ENCODE data around the gene TTYH2.

TTYH2 gene

DNA sequence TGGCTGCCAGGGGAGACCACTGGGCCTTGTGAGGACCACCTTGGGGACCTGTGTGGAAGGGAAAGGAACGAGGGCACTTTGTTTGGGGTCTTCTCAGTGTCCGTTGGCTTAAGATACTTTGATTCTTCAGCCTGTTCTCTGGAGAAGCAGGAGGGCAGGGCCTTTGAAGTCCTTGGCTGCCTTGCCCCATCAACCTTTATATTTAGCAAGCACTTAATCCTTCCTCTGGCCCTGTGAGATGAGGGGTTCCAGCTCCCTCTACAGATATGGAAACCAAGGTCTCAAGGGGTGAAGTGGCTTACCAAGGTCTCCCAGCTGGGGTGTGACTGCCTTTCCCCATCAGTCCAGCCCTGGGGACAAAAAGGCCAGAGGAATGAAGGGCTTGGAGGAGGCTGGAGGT lies 28.5 kb downstream of the TTYH2 start:
- TF ChIP-seq CTCF (IDR thresholded peaks at IDR 0.05; ENCODE audit: control insufficient read depth, extremely low read depth, insufficient read depth) = no peak
- no peak for DNase-seq (ENCODE audit: low read depth)
- no peak overlapping the region for H3K4me3 ChIP-seq (ENCODE audit: low read depth, low read length)

- no peak for TF ChIP-seq CTCF (IDR thresholded peaks at IDR 0.05; ENCODE audit: control insufficient read depth, extremely low read depth, insufficient read depth)
- no peak overlapping the region for H3K4me3 ChIP-seq (ENCODE audit: low read depth, low read length)
- no peak for DNase-seq (ENCODE audit: low read depth)
Observed at GRCh38 chr17:74243013-74243755, 29.8 kb downstream of the TTYH2 start.

- no peak overlapping the region for H3K4me3 ChIP-seq (ENCODE audit: low read depth, low read length)
- DNase-seq (ENCODE audit: low read depth) = no peak
- TF ChIP-seq CTCF (IDR thresholded peaks at IDR 0.05; ENCODE audit: control insufficient read depth, extremely low read depth, insufficient read depth) = no peak
Observed at GRCh38 chr17:74244128-74244527, 30.8 kb downstream of the TTYH2 start.

- no peak for DNase-seq (ENCODE audit: low read depth)
- H3K4me3 ChIP-seq (ENCODE audit: low read depth, low read length) = no peak overlapping the region
- no peak for TF ChIP-seq CTCF (IDR thresholded peaks at IDR 0.05; ENCODE audit: control insufficient read depth, extremely low read depth, insufficient read depth)
Observed at GRCh38 chr17:74244548-74244947, 31.2 kb downstream of the TTYH2 start.

DNA sequence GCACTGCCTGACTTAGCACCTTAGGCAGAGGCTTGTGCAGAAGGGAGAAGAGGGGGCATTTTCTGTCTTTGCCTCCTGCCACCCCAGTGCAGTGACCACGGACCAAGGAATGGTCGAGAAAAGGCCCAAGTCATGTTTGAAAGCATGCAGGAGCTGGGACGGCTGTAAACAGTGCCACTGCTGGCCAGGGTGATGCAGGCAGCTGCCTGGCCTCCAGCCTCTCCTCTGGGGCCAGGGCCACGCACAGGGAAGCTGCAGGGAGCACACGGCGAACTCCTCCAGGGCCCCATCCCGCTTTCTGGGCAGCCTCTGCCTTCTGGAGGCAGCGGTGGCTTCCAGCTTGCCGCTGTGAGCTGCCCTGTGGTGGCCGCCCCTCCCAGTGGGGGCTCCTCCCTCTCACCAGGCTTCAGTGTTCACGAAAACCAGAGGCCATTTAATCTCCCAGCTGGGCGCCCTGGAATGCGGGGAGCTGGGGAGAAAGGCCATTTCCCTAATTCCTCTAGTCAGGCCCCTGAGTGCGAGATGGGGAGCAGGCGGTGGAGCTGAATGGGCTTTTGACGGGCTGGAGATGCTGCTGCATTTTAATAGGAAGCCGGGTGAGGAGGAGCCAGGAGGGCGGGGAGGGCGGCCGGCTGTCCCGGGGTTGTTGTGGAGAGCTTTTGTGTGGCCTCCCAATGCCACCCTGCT lies 31.9 kb downstream of the TTYH2 start:
- no peak overlapping the region for H3K4me3 ChIP-seq (ENCODE audit: low read depth, low read length)
- DNase-seq (ENCODE audit: low read depth) = no peak

DNA sequence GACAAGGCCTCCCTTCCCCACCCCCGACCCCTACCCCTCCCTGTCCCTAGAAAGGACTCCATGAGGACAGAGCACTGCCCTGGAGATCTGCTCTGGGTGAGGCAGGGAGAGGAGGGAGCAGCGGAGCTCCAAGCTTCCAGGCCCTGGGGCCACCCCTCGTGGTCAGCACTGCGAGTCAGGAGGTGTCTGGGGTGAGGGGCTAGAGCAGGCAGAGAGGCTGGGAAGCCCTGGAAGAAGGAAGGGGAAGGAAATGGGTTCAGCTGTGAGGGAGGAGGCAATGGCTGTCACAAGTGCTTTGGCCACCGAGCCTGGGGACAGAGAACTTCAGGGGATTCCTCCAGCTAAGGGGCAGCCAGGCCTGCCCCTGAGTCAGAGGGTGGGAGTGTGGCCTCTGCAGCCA lies 32.5 kb downstream of the TTYH2 start:
- H3K4me3 ChIP-seq (ENCODE audit: low read depth, low read length) = no peak overlapping the region

More for the DNA sequence above, 31.9 kb downstream of the TTYH2 start:
- no peak for TF ChIP-seq CTCF (IDR thresholded peaks at IDR 0.05; ENCODE audit: control insufficient read depth, extremely low read depth, insufficient read depth)

More for the DNA sequence above, 32.5 kb downstream of the TTYH2 start:
- TF ChIP-seq CTCF (IDR thresholded peaks at IDR 0.05; ENCODE audit: control insufficient read depth, extremely low read depth, insufficient read depth) = no peak
- DNase-seq (ENCODE audit: low read depth) = no peak
